ENCODE results near the gene GMEB2.

Gene GMEB2

GRCh38 chr20:63579017-63579694 lies 47.7 kb downstream of the GMEB2 start:
- in situ Hi-C loops (cut with MboI; ENCODE audit: low pct_unique_long_range_greater_than_20kb, low sequenced_read_pairs, unreplicated experiment), result no loop called here
- TF ChIP-seq CTCF (IDR thresholded peaks at IDR 0.05; ENCODE audit: extremely low read depth, insufficient read depth, missing control alignments), result no peak
- DNase-seq (ENCODE audit: low spot score), result no peak

GRCh38 chr20:63578224-63579016 lies 48.5 kb downstream of the GMEB2 start:
- no peak for DNase-seq (ENCODE audit: low spot score)
- in situ Hi-C loops (cut with MboI; ENCODE audit: low pct_unique_long_range_greater_than_20kb, low sequenced_read_pairs, unreplicated experiment), result no loop called here
- peak; percentile 2 for TF ChIP-seq CTCF (IDR thresholded peaks at IDR 0.05; ENCODE audit: extremely low read depth, insufficient read depth, missing control alignments)

- in situ Hi-C loops (cut with MboI; ENCODE audit: low pct_unique_long_range_greater_than_20kb, low sequenced_read_pairs, unreplicated experiment), result no loop called here
- DNase-seq (ENCODE audit: low spot score), result no peak
- no peak for TF ChIP-seq CTCF (IDR thresholded peaks at IDR 0.05; ENCODE audit: extremely low read depth, insufficient read depth, missing control alignments)
Measured at GRCh38 chr20:63577317-63577894, 49.5 kb downstream of the GMEB2 start.

GRCh38 chr20:63576311-63576710 lies 50.6 kb downstream of the GMEB2 start:
- DNase-seq (ENCODE audit: low spot score), result no peak
- no peak for TF ChIP-seq CTCF (IDR thresholded peaks at IDR 0.05; ENCODE audit: extremely low read depth, insufficient read depth, missing control alignments)
- in situ Hi-C loops (cut with MboI; ENCODE audit: low pct_unique_long_range_greater_than_20kb, low sequenced_read_pairs, unreplicated experiment), result no loop called here

- in situ Hi-C loops (cut with MboI; ENCODE audit: low pct_unique_long_range_greater_than_20kb, low sequenced_read_pairs, unreplicated experiment), result no loop called here
- no peak for DNase-seq (ENCODE audit: low spot score)
Measured at GRCh38 chr20:63574829-63575743, 51.8 kb downstream of the GMEB2 start.

More at GRCh38 chr20:63574829-63575743, 51.8 kb downstream of the GMEB2 start:
- TF ChIP-seq CTCF (IDR thresholded peaks at IDR 0.05; ENCODE audit: extremely low read depth, insufficient read depth, missing control alignments), result no peak

All from GM13977 (cell line).